Suppressor macrophage (primary cell): ENCODE measurements around the gene ZNF629.

Source experiments
- DNase-seq, 4 experiments: peaks; one replicate each; pipeline ENCODE4 v3.0.0-alpha.2; 2020 to 2022

ZNF629 gene

DNA sequence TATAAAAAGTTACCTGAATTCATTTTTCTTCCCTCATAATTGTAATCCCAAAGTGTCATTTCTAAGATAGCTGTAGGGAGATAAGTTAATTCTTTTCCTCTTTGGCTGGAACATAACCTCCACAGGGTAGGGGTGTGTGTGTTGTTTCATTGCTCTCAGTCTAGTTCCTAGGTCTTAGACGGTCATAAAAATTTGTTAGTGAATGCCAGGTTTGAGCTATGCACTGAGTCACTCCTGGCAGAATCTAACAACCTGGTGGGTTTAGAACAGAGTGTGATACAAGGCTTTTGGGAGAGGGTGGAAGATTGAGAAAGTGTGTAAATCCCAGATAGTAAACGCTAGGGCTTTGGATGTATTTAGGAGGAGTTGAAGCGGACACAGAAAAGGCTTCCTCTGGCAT is 39.7 kb downstream of the ZNF629 start:
- DNase-seq: no peak

DNA sequence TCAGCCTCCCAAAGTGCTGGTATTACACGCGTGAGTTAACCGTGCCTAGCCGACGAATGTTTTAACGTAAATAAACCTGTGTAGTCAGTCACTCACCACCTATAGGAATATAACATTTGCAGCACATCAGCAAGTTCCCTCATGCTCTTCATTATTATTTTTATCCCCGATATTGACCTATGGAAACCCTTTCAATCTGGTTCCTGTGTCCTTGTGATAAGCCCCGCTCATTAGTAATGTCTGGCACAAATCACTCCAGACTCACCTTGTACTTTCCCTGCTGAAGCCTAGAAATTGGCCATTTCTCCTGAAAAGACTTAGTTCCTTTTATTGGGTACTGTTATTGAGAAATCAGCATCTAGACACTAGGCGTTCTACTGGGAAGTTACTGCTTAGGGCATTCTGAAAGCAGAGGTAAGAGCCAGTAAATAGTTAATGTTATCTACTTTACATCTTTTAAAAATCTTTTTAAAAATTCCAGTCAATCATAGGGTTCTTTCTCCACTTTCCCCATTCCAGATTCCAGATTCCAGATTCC is 40.3 kb downstream of the ZNF629 start:
- peak; percentile 21 to 50 (median 30) for DNase-seq

DNA sequence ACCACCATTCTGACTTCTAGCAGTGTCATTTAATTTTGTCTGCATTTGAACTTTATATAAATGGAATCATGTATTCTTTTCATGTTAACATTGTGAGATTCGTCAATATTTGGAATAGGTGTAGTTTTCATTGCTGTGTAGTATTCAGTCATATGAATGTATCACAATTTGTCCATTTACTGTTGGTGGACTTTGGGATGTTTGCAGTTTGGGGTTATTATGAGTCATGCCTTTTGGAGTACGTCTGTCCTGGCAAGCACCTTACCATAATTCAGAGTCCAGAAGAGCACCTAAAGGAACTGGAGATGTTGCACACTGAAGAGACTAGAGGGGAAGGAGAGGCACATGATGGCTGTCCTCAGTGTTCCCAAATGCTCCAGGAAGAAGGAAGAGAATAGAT is 41.9 kb downstream of the ZNF629 start:
- DNase-seq: no peak

DNA sequence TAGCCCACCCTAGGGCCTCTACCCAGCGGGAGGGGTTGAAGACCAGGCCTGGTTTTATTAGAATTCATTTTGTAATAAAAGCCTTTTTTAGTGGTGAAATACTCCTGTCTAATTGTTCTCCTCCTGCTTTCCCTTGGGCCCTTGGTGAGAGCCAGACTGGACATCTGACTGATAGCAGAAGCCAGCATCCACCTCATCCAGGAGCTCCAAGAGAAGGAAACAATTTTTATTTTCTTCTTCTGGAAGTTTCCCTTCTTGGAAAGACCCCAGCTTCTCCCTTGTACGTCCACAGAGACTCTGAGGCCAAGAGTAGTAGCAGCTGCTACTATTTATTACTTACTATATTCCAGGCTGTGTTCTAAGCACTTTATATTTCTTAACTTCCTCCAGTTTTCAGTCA is 42.8 kb downstream of the ZNF629 start:
- DNase-seq: no peak

DNA sequence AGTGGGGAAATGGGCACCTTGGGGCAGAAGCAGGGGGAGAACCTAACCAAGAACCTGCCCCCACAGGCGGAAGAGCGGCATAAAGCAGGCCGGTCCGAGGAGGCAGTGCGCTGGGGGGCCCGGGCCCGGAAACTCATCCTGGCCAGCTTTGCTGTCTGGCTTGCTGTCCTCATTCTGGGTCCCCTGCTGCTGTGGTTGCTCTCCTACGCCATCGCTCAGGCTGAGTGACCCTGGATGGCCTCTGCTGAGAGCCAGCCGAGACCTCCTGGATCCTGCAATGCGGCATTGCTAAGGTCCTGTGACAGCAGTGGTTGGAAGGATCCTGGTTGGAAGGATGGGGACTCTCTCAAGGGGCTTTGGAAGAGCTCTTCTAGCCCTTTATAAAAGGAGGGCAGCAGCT is 43.3 kb downstream of the ZNF629 start:
- no peak for DNase-seq

DNA sequence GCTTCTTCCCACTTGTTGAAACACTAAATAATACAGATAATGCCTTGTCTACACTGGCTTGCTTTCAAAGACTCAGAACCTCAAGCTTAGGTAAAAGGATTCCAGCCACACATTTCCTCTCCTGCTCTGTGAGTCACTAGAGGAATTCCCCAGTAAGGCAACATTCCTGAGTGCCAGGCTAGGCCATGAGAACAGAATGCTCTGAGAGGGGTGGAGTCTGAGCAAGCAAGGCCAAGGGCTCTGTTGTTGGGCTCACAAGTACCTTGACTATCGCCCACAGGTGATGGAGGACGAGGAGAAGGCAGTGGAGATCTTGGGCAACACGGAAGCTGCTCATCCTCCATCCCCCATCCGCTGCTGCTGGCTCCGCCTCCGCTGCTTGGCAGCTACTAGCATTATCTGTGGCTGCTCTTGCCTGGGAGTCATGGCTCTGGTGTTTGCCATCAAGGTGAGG is 45.5 kb downstream of the ZNF629 start:
- DNase-seq: no peak

DNA sequence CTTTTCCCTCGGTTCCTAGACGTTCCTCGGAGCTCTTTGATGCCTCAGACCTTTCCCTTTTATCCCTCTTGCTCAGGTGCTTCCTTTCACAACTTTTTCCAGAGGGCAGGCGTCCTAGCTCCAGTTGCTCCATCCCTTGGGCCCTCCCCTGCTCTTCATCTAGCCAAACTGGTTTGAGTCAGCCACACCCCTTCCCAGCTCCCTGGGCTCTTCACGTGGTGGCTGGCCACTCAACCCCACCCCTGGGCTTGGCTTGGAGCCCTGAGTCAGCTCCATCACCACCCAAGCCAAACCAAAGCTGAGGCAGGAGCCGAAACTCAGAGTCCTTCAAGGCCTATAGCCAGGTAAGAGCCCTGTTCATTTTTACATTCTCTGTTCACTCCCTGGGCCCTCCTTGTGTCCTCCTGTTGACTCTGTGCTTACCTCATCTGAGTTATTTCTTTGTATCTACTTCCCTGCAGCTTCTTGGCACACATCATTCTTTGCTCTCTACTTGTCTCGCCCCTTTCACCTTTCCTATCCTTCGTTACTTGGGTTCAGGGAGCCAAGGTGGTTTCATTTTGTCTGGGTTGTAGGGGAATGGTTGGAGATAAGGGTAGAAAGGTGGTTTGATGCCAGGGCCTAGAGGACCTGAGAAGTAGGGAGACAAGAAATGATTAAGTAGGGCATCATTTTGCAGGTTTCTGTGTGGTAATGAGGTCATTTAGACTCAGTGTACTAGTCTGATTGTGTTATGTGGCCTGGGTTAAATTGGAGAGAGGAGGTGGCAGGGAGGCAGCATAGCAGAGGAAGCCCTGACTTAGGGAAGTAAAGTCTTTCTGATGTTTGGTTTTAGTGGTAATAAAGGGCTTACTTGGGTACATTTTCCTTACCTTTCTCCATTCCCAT is 46.4 kb downstream of the ZNF629 start:
- no peak for DNase-seq

DNA sequence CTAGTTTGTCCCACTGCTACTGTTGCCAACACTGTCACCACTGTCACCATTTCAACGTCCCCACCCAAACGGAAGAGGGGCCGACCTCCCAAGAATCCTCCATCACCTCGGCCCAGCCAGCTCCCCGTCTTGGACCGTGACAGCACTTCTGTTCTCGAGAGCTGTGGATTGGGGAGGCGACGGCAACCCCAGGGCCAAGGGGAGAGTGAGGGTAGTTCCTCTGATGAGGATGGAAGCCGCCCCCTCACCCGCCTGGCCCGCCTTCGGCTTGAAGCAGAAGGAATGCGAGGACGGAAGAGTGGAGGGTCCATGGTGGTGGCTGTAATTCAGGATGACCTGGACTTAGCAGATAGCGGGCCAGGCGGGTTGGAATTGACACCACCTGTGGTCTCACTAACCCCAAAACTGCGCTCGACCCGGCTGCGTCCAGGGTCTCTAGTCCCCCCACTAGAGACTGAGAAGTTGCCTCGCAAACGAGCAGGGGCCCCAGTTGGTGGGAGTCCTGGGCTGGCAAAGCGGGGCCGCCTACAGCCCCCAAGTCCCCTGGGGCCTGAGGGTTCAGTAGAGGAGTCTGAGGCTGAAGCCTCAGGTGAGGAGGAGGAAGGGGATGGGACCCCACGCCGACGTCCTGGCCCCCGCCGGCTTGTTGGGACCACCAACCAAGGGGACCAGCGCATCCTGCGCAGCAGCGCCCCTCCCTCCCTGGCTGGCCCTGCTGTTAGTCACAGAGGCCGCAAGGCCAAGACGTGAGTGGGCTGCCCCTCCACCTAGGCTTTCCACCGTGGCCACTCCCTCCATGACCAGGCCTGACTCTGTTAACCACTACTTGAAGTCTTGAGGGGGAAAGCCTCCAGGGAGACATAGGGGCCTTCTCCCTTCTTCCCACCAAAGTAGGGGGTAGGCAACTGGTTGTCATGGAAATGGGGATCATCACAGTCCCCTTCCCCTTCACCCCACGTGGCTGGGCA is 47.7 kb downstream of the ZNF629 start:
- no peak for DNase-seq

DNA sequence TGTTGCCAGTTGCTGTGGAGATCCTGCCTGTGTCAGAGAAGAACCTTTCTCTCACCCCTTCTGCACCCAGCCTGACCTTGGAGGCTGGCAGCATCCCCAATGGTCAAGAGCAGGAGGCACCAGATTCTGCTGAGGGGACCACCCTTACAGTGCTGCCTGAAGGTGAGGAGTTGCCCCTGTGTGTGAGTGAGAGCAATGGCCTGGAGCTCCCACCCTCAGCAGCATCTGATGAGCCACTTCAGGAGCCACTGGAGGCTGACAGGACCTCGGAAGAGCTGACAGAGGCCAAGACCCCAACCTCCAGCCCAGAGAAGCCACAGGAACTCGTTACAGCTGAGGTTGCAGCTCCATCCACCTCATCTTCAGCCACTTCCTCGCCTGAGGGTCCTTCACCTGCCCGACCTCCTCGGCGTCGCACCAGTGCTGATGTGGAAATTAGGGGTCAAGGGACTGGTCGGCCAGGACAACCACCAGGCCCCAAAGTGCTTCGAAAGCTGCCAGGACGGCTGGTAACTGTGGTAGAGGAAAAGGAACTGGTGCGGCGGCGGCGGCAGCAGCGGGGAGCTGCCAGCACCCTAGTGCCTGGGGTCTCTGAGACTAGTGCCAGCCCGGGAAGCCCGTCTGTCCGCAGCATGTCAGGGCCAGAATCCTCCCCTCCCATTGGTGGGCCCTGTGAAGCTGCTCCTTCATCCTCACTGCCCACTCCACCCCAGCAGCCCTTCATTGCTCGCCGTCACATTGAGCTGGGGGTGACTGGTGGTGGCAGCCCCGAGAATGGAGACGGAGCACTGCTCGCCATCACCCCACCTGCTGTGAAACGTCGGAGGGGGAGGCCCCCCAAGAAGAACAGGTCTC is 49.0 kb downstream of the ZNF629 start:
- no peak for DNase-seq

DNA sequence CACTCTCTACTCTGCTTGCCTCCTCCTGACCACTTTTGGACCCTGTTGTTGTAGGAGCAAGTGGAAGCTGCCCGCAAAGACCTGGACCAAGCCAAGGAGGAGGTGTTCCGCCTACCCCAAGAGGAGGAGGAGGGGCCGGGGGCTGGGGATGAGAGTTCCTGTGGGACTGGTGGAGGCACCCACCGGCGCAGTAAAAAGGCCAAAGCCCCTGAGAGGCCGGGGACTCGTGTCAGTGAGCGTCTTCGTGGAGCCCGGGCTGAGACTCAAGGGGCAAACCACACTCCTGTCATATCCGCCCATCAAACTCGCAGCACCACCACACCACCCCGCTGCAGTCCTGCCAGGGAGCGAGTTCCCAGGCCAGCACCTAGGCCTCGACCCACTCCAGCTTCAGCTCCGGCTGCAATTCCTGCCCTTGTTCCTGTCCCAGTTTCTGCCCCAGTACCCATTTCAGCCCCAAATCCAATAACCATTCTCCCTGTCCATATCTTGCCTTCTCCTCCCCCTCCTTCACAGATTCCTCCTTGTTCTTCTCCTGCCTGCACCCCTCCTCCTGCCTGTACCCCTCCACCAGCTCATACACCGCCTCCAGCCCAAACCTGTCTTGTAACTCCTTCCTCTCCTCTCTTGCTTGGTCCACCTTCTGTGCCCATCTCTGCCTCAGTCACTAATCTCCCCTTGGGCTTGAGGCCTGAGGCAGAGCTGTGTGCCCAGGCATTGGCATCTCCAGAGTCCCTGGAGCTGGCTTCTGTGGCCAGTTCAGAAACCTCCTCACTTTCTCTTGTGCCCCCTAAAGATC is 49.8 kb downstream of the ZNF629 start:
- DNase-seq: no peak

DNA sequence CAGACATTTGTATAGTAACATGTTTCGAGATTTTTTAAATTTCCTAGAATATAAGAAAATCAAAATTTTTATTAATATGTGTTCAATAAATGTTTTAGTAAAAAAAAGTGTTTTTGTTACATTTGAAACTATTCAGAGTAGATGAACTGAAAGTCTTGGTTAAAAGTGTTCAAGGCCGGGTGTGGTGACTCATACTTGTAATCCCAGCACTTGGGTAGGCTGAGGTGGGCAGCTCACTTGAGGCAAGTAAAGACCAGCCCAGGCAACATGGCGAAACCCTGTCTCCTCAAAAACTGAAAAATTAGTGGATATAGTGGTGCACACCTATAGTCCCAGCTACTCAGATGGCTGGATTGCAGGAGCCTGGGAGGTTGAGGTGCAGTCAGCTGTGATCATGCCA is 55.6 kb downstream of the ZNF629 start:
- DNase-seq: no peak

DNA sequence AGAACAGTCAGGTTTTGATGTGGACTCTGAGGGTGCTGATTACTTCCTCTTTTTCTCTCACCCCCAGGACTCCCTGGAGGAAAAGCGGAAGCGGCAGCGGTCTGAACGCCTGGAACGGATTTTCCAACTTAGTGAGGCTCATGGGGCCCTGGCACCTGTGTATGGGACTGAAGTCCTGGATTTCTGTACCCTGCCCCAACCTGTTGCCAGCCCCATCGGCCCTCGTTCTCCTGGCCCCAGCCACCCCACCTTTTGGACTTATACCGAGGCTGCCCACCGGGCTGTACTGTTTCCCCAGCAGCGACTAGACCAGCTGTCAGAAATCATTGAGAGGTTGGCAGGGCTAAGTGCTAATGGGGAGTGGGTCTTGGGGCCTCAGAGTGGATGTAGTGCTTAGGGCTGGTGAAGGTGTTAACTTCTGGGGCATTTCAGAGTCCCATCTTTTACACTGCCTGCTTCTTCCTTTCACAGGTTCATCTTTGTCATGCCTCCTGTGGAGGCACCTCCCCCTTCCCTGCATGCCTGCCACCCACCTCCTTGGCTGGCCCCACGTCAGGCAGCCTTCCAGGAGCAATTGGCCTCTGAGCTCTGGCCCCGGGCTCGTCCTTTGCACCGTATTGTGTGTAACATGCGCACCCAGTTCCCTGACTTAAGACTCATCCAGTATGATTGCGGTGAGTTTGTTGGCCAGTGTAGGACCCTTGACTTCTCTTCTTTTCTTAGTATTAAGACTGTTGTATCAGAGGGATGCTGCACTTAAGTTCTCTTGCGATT is 57.9 kb downstream of the ZNF629 start:
- peak; percentile 81 to 88 (median 85) for DNase-seq
